ENCODE data around the gene DNHD1.

- no peak for TF ChIP-seq TCF12 (IDR thresholded peaks at IDR 0.05; ENCODE audit: low read depth)
- TF ChIP-seq RAD21 (IDR thresholded peaks at IDR 0.05; ENCODE audit: low read depth) = no peak
- TF ChIP-seq NFIC (IDR thresholded peaks at IDR 0.05) = no peak
- no peak for TF ChIP-seq REST (IDR thresholded peaks at IDR 0.05; ENCODE audit: low read depth)
- no peak for TF ChIP-seq EP300 (IDR thresholded peaks at IDR 0.05; ENCODE audit: borderline replicate concordance)
- TF ChIP-seq TAF1 (IDR thresholded peaks at IDR 0.05; ENCODE audit: low read depth) = no peak
- no peak for TF ChIP-seq TEAD4 (IDR thresholded peaks at IDR 0.05)
- TF ChIP-seq MAX (IDR thresholded peaks at IDR 0.05) = no peak
- no peak for TF ChIP-seq ZBTB7A (IDR thresholded peaks at IDR 0.05; ENCODE audit: low read depth)
- no peak for TF ChIP-seq FOXM1 (IDR thresholded peaks at IDR 0.05; ENCODE audit: borderline replicate concordance, low read depth)
- no peak for TF ChIP-seq USF1 (IDR thresholded peaks at IDR 0.05)
- TF ChIP-seq CREB1 (IDR thresholded peaks at IDR 0.05; ENCODE audit: low read depth) = no peak
- no peak for TF ChIP-seq YY1 (IDR thresholded peaks at IDR 0.05; ENCODE audit: low read depth)
- TF ChIP-seq CEBPB (IDR thresholded peaks at IDR 0.05) = no peak
Observed at GRCh38 chr11:6616596-6617250, 119.6 kb downstream of the DNHD1 start.

All from Ishikawa (cell line).